GM19351 (cell line): ENCODE data around the gene EN1.

Experiments
- ATAC-seq: cut with Tn5 transposase; IDR thresholded peaks from one replicate; pipeline ENCODE4 v1.9.1; 2021; ENCODE audit warnings: mild to moderate bottlenecking, moderate library complexity; ENCODE audit not compliant: unreplicated experiment

The EN1 gene

GRCh38 chr2:118794546-118794945, 52.9 kb downstream of the EN1 start:
- no peak for ATAC-seq
